Non-pigmented ciliary epithelial cell (primary cell): Measurements from ENCODE around the gene KRT86.
"Not testable (repeated sequence)": the region's sequence is repeated elsewhere in the genome, so short reads cannot be mapped to it uniquely, and the experiment has no call there.

Experiments
- DNase-seq: peaks from one replicate; pipeline ENCODE4 v3.0.0-alpha.2; 2010; ENCODE audit warnings: low read depth

Gene KRT86

GRCh38 chr12:52294803-52295202 is 20.4 kb downstream of the KRT86 start:
- no peak for DNase-seq

- DNase-seq = no peak
Observed at GRCh38 chr12:52295663-52296062, 21.2 kb downstream of the KRT86 start.

- no peak for DNase-seq
Observed at GRCh38 chr12:52296572-52297215, 22.2 kb downstream of the KRT86 start.

GRCh38 chr12:52298677-52299190 is 24.3 kb downstream of the KRT86 start:
- DNase-seq = no peak

- DNase-seq = no peak
Observed at GRCh38 chr12:52300796-52301691, 26.6 kb downstream of the KRT86 start.

- not testable (repeated sequence) for DNase-seq
Observed at GRCh38 chr12:52301721-52302120, 27.3 kb downstream of the KRT86 start.

- not testable (repeated sequence) for DNase-seq
Observed at GRCh38 chr12:52302242-52302914, 27.9 kb downstream of the KRT86 start.

GRCh38 chr12:52304941-52305411 is 30.5 kb downstream of the KRT86 start:
- DNase-seq = not testable (repeated sequence)

GRCh38 chr12:52305921-52306705 is 31.7 kb downstream of the KRT86 start:
- DNase-seq = no peak

GRCh38 chr12:52306731-52307130 is 32.3 kb downstream of the KRT86 start:
- no peak for DNase-seq

GRCh38 chr12:52307836-52308805 is 33.7 kb downstream of the KRT86 start:
- no peak for DNase-seq

GRCh38 chr12:52308806-52309425 is 34.5 kb downstream of the KRT86 start:
- DNase-seq = no peak

- no peak for DNase-seq
Observed at GRCh38 chr12:52310622-52311284, 36.3 kb downstream of the KRT86 start.

GRCh38 chr12:52311285-52311648 is 36.8 kb downstream of the KRT86 start:
- no peak for DNase-seq

GRCh38 chr12:52312086-52312485 is 37.6 kb downstream of the KRT86 start:
- no peak for DNase-seq

GRCh38 chr12:52313461-52313860 is 39.0 kb downstream of the KRT86 start:
- DNase-seq = no peak

GRCh38 chr12:52313926-52314325 is 39.5 kb downstream of the KRT86 start:
- DNase-seq = no peak

GRCh38 chr12:52314511-52314910 is 40.1 kb downstream of the KRT86 start:
- DNase-seq = no peak

- DNase-seq = not testable (repeated sequence)
Observed at GRCh38 chr12:52315721-52316120, 41.3 kb downstream of the KRT86 start.
